Stimulated activated CD8-positive, alpha-beta memory T cell treated with anti-CD3 and anti-CD28 coated beads, Interleukin-12 subunit alpha, Interleukin-12 subunit beta, amount 100 ng/mL, for 24 hours (primary cell): Measurements from ENCODE around the gene PHF1.
A peak's percentile ranks its signal among the peaks of the same experiment; 100 is the strongest.

Experiments used
- DNase-seq: peaks from one replicate; pipeline ENCODE4 v3.0.0-alpha.2; 2020; ENCODE audit errors: extremely low read depth

The PHF1 gene

DNA sequence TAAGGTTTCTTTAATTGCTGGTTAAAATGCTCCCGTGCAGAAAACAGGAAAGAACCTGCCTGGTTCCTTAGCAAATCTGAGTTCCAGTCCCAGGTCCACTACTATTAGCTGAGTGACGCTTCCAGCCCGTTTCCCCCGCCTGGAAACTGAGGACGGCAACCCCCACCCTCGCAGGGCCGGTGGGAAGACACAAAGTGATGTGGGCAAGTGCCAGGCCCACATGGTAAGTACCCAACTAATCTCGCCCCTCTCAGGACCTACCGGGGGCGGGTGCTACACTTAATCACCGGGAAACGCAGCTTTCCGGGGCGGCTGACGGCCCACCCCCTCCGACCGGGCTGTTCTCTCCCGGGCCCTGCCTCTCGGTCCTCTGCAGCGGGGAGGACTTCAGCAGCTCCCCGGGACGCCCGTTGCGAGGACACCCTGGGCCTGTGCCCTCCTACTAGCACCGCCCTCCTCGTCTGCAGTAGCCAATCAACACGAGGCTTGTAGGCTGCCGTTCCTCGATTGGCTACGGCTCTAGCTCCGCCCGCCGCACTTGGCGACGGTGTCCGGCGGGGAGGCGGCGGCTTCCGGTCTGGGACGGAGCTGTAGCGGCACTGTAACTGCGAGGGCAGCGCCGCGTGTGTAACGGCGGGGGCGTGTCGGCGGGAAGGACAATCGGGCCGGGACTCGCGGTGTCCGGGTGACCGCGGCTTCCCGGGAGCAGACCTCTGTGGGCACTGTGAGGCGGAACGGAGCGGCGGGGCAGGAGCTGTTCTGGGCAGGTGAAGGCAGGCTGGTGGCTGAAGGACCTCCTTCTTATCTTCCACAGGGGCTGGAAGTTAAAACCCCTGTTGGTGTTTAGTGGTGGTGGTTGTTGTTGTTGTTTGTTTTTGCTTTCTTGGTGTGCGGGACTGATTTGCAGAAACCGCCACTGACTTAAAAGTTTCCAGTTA is 43.5 kb downstream of the PHF1 start, which contains the start of gene ZBTB9:
Gene ZBTB9 (plus strand): TSS at position 568 of the 938 bp plus-strand sequence. CDS start 525 bp downstream, outside the sequence.
- DNase-seq, result peak; percentile 87

DNA sequence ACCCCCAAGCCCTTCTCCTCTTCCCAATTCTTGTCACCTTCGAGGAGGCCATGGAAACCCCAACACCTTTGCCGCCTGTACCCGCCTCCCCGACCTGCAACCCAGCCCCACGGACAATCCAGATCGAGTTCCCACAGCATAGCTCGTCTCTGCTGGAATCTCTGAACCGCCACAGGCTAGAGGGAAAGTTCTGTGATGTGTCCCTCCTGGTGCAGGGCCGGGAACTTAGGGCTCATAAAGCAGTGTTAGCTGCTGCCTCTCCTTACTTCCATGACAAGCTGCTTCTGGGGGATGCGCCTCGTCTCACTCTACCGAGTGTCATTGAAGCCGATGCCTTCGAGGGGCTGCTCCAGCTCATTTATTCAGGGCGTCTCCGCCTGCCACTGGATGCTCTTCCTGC is 44.2 kb downstream of the PHF1 start:
- no peak for DNase-seq

DNA sequence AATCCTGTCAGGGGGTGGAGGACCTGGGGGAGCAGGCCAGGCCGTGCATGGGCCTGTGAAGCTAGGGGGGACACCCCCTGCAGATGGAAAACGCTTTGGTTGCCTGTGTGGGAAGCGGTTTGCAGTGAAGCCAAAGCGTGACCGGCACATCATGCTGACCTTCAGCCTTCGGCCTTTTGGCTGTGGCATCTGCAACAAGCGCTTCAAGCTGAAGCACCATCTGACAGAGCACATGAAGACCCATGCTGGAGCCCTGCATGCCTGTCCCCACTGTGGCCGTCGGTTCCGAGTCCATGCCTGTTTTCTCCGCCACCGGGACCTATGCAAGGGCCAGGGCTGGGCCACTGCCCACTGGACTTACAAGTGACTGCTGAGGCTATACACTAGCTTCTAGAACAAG is 45.3 kb downstream of the PHF1 start:
- DNase-seq, result no peak

DNA sequence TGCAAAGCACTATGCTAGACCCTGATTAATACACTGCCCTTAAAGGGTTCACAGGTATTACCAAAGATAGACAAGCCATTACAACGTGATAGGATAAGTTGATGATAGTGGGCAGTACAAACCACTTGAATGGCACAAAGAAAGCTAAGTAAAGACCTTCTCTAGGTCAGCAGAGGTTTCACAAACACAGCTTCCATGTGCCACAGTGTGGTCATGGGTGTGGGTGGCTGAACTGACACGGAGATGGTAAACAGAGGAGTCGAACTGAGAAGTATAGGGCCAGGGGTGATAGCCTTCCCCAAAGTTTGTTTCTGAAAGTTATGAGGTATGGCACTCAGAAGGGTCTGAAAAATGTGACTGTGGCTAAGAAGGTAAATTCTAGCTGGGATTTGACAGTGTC is 47.9 kb downstream of the PHF1 start:
- DNase-seq, result no peak

DNA sequence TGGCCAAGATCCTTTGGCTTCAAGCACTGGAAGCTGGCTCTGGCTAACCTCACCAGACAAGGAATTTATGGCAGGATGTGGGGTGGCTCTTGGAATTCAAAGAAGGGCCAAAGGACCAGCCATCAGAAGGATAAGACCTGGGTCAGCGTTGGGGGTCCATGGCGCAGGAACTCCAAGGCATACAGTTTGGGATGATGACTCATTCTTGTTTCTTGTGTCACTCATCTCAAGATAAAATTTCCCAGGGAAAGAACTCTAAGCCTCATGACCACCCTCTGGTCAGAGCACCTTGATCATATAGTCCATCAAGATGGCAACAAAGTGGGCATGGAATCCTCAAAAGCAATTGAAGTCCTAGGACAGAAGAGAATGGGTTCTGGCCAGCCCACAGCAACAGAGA is 48.4 kb downstream of the PHF1 start:
- no peak for DNase-seq
